IPS DF 4.7 (cell line): Measurements from ENCODE around the gene FAM78A.

Experiments used
- DNase-seq: peaks from one replicate; pipeline ENCODE4 v3.0.0-alpha.2; 2013; ENCODE audit warnings: low spot score; ENCODE audit errors: extremely low read depth

Gene FAM78A

DNA sequence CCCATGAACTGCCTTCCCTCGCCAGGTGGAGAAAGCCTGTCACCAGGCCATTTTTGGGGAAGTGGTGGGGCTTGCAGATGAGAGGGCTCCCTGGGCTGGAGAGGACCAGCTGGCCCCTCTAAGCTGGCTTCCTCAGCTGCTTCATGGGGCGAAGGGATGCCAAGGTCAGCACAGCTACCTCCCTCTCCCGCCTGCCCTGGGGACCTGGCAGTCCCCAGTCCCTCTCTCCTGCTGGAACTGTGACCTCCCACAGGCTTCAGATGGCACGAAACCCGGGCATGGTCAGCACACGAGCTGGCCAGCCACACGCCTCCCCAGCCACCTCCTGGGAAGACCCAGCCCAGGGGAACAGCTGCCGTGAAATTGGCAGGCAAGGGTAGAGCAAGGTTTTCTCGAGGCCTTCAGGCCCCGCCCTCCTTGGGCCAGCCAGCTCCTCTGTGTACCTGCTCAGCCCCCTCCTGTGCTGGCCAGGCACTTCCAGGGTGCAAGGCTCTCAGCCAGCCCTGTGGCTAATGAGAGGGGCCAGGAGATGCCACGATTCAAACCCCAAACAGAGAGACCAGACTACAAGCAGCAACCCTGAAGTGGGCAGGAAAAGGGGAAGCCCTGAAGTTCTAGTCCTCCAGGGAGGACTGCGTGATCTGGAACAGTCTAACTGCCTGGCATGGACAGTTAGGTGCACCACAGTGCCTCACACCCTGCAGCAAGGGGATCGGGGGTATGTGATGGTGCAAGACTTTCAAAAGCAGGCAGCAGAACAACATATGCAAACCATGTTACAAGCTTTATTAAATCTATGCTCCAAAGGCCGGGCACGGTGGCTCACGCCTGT lies 26.1 kb upstream of the FAM78A start:
- no peak for DNase-seq

DNA sequence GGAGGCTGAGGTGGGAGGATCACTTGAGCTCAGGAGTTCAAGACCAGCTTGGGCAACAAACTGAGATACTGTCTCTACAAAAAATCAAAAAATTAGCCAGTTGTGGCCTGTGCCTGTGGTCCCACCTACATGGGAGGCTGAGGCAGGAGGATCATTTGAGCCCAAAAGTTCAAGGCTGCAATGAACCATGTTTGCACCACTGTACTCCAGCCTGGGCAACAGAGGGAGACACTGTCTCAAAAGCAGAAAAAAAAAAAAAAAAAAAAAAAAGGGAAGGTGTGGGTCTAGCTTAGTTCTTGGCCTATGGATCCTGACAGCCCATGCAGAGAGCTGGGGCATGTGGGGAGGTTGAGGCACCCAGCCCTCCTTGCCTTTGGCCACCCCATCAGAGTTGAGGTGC lies 24.1 kb upstream of the FAM78A start:
- DNase-seq = no peak

- DNase-seq = no peak
Measured at GRCh38 chr9:131299961-131300347, 23.6 kb upstream of the FAM78A start.

GRCh38 chr9:131299346-131299960 lies 23.1 kb upstream of the FAM78A start:
- DNase-seq = no peak

DNA sequence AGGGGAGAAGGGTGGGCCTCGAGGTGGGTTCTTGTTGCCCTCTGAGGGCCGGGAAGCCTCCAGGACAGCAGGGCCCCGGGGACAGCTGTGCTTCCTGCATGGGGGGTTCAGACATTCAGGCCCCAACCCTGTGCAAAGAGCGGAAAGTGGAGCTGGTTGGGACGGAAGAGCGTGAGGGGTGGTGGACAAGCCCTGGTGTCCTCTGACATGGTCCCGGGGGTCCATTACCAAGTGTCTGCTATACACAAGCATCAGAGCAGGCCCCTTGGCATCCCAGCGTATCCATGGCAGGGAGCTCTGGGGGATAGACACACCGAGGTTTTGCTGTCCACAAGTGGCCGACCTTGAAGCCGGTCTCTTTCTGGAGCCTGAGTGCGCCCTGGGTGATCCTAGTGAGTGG lies 22.5 kb upstream of the FAM78A start:
- DNase-seq = no peak

DNA sequence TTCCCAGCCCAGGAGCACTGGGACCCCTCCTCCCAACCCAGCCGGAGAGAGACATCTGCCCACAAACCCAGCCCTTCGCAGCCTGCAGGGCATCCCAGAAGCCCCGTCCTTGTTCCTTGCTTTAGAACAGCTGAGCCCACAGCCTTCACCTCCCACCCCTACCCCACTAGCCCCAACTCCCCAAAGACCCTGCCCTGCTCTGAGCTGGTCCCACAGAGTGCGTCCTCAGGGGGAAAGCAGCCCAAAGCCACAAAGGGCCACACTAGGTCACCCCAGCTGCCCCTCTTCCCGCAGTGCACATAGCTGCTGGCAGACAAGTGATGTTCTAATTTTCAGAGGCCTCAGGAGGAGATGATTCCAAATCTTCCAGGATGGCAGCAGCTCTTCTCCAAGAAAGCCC lies 22.0 kb upstream of the FAM78A start:
- no peak for DNase-seq

DNA sequence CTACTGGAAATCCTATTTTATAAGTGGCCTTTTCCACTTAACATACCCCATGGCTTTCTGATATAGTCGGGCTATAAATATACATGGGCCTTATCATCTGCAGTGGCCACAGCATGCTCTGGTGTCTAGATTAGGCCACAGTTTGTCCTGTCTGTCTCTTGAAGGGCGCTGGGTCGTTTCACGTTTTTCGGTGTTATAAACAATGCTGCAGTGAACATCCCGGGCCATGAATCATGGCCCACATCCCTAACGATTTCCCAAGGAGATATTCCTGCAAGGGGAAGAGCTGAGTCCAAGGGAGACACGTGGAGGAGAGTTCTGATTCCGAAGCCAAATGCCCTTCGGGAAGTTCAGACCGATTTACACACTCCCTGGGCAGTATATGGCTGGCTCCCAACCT lies 21.6 kb upstream of the FAM78A start:
- DNase-seq = no peak

- DNase-seq = no peak
Measured at GRCh38 chr9:131296906-131297500, 20.7 kb upstream of the FAM78A start.

GRCh38 chr9:131296460-131296859 lies 20.1 kb upstream of the FAM78A start:
- no peak for DNase-seq

DNA sequence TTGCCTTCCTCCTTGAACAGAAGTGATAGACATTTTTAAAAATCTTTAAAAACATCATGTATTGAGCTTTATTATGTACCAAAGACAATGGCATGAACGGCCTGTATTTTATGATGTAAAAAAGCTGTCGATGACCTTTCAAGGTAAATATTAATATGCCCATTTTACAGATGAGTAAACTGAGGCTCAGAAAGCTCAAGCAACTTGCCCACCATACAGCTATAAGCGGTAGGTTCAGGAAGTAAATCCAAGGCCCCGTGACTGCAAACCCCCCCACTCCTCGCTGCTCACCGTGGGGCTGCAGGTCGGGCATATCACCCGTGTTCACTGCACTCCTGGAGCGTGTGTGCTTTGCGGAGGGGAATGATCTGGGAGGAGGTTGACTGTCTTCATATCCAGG lies 16.6 kb upstream of the FAM78A start:
- no peak for DNase-seq

DNA sequence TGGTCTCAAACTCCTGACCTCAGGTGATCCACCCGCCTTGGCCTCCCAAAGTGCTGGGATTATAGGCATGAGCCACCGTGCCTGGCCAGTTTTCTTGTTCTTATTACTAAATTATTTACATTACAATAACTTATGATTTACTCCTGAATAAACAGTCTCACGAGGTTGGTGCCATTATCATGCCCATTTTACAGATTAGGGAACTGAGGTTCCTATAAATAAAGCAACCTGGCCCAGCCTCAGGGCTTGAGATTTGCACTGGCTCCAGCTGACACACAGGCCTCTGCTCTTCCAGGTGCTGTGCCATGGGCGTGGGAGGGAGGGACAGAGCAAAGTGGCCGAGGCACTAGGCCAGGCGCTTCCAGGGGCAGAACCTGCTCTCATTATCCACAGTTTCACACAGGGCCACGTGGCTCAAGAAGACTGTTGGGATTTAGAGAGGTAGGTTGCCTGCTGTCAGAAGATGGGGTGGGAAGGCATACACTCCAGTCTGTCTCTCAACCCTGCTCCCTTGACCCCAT lies 15.5 kb upstream of the FAM78A start:
- DNase-seq = no peak

DNA sequence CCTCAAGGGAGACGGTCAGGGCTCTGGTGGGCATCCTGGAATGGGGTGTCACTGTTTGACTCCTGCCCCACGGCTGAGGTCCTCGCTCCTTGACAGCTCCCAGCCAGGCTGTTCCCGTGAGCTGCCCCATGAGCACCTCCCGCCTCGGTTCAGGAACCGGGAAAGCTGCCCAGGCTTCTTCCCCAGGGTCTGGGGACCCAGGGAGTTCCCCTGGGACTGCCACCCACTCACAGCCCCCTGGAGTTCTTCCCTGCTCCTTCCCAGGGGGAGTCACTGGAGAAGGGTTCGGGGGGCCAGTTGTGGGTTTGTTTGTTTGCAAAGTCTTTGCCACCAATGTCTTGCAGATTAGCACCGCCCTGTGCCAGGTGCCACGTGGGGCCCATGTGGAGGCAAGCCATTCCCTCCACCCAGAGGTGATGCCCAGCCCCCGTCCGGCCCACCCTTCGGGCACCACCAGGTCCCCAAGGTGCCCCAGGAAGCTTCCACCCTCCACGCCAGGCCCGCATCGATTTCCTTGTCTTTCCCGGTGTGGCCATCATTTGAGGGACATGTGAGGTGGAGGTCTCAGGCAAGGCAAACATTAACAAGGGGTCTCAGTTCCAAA lies 14.6 kb upstream of the FAM78A start:
- no peak for DNase-seq

- DNase-seq = no peak
Measured at GRCh38 chr9:131290036-131290766, 13.9 kb upstream of the FAM78A start.

DNA sequence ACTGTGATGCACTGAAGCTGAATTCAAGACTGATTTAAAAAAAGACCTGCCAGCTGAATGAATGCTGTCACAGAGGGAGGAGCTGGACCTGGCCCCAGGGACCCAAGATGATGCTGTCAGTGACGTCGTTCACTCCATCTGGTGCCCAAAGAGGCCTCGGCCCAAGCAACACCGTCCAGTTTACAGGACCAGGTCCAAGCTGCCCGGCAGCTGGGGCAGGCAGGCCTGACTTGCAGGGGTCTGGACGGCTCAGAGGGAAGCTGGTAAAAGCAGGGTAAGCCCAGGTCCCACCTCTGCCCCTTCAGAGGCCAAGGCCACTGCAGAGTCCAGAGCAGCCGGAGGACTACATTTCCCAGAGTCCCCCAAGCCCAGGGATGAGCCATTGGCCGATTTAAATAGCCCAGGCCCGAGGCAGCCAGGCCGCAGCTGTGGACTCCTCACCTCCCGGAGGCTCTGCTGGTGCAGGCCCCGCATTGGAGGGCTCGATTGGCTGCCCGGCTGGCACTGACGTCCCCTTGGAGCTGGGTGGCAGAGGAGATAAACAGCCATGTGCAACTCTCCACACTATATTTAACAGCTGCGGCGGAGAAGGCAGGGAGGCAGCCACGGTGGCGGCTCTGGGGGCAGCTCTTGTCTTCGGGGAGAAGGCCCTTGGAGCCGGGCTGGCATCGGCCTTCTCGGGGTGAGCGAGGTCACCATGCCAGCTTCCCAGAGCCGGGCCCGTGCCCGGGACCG lies 13.2 kb upstream of the FAM78A start, which contains the start of gene PLPP7:
Gene PLPP7, plus strand, starts transcription at position 423 of the 735 bp plus-strand sequence. Its CDS starts 275 bp downstream, at position 698.
- DNase-seq = no peak

- no peak for DNase-seq
Measured at GRCh38 chr9:131288217-131288616, 11.9 kb upstream of the FAM78A start.

DNA sequence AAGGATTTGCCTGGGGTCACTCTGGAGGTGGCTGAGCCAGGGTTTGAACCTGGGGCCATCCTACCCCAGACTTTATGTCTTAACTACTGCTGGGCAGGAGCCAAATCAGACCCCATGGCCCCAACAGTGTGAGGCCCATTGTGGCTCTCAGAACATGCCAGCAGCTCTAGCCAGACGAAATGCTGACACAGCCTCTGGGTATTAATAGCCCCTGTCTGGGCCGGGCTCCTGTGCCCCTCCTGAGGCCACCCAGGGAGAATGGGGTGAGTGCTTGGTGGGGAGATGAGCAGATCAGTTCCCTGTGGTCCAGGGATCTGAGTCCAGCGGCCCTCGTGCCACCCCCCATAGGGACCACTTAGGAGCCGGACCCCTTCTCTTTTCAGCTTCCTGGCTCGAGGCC lies 11.0 kb upstream of the FAM78A start:
- DNase-seq = no peak

- no peak for DNase-seq
Measured at GRCh38 chr9:131284856-131285255, 8.5 kb upstream of the FAM78A start.

DNA sequence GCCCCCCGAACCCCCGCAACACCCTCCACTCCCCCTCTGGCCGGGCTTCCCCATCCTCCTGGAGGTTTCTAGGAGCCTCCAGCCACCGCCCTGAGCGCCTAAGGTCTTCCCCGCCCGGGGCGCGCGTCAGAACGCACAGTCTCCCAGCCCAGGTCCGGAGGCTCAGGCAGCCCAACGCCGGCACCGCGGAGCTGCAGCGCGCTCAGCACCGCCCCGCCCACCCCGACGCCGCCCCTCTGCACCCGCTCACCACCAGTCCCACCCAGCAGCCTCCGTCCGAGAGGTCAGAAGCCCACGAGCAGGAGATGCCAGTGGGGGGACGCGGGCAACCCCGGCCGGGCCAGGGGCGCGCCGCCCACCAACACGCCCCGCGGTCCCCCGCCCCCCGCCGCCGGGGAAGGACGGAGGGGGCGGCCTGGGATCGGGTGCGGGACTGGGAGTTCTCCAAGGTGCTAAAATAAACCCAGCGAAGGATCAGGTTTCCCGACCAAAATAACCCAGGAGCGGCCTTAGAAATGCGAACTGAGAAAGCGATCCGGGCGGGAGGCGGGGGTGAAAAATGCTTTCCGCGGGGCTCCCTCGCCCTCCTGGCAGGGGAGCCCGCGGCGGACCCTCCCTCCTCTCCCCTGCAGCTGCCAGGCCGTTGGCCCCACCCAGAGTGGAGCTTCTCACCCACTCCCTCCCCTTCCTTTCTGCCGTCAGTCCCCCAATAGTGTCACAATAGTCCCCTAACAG lies 6.5 kb upstream of the FAM78A start:
- no peak for DNase-seq

DNA sequence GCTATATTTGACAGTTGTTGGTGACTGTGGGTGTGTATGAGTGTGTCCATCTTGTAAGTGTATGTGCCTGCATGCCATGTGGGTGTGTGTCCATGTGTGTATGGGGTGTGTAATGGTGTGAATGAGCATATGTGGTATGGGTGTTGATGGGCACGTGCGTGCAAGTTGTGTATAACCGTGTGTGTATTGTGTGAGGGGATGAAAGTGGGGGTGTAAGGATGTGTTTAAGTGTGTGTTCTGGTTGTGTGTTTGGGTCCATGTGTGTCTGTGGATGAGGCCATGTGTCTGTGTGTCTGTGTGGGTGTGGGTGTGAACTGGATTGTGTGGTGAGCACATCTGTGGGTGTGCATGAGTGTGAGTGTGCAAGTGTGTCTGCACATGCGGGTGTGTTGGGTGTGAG lies 5.9 kb upstream of the FAM78A start:
- no peak for DNase-seq
